Calu3 (cell line): ENCODE results near the gene MAP1LC3B. TPM values are rescaled to one million over a fixed set of nuclear protein-coding genes. Genes with fewer than 3 reads are reported as not detected.

Experiments
- BruUV-seq: library from RNA; stranded (reverse); fragments of 400-500 nt; replicated peaks from 2 replicates; lab custom pipeline; 2021; lab: Mats Ljungman, UMichigan
- CTCF ChIA-PET: fragments of 300-600 bp; sonication (Branson Sonifier 250); formaldehyde crosslinking; loops from one replicate; lab custom pipeline; 2022; ENCODE audit warnings: antibody characterized with exemption; lab: Charles Lee
- DNase-seq: peaks from one replicate; pipeline ENCODE4 v3.0.0; 2022
- H3K27ac Mint-ChIP-seq: one replicate; pipeline ENCODE4 v1.8.0; 2022; ENCODE audit warnings: mixed read lengths; ENCODE audit not compliant: unreplicated experiment
- H3K27me3 Mint-ChIP-seq: one replicate; pipeline ENCODE4 v1.8.0; 2022; ENCODE audit warnings: mixed read lengths; ENCODE audit not compliant: unreplicated experiment
- H3K36me3 Mint-ChIP-seq: one replicate; pipeline ENCODE4 v1.8.0; 2022; ENCODE audit warnings: mild to moderate bottlenecking, moderate library complexity, mixed read lengths; ENCODE audit not compliant: insufficient read depth, unreplicated experiment
- H3K4me1 Mint-ChIP-seq: one replicate; pipeline ENCODE4 v1.8.0; 2022; ENCODE audit warnings: mild to moderate bottlenecking, low read depth, mixed read lengths; ENCODE audit not compliant: unreplicated experiment
- H3K4me3 Mint-ChIP-seq: one replicate; pipeline ENCODE4 v1.8.0; 2022; ENCODE audit warnings: mild to moderate bottlenecking, low read depth, moderate library complexity, mixed read lengths; ENCODE audit not compliant: unreplicated experiment
- H3K9me3 Mint-ChIP-seq: one replicate; pipeline ENCODE4 v1.8.0; 2022; ENCODE audit warnings: low read depth, mixed read lengths; ENCODE audit not compliant: unreplicated experiment
- intact Hi-C: fragments of 100-400 bp; cut with micrococcal nuclease; formaldehyde crosslinking; loops from one replicate; pipeline ENCODE4 v1.10.0; 2022; ENCODE audit not compliant: unreplicated experiment
- total RNA-seq: library from RNA; stranded (reverse); gene quantifications from 2 replicates; pipeline ENCODE4 v1.2.3, GENCODE V29; 2022
- TF ChIP-seq, protein P1 (sequence below): fragments of 200-600 bp; IDR thresholded peaks from one replicate; pipeline ENCODE4 v1.8.0; 2022; ENCODE audit warnings: antibody characterized with exemption; ENCODE audit not compliant: unreplicated experiment

MAP1LC3B gene
- total RNA-seq, 1 experiment from 2014 or later = 71.5 TPM

DNA sequence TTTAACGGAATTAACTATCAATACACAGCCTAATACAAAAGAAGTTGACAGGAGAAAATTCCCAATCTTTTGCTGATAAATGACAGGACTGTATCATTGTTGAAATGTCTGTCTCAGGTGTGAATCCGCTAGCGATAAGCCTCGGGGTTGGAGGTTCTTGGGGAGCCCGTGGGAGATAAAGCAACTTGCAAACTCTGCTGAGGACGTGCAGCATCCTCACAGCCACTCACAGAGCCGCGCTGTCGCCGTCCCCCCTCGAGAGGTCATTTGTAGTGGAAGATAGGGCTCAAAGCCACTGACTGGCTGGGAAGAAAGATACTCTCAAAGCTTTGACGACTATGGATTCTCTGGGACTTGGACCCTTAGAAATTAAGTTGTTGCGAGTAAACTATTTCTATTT is 17.0 kb downstream of the MAP1LC3B start:
- Mint-ChIP-seq H3K4me3 (no peak overlapping the region), H3K9me3 (no peaks in the 10 kb centered on the region), H3K36me3 (peaks cover 88% of the 10 kb centered on the region), H3K27me3 (no peaks in the 10 kb centered on the region), H3K4me1 (peaks cover 18% of the 10 kb centered on the region), H3K27ac (no peak overlapping the region)
- TF ChIP-seq, protein P1, sequence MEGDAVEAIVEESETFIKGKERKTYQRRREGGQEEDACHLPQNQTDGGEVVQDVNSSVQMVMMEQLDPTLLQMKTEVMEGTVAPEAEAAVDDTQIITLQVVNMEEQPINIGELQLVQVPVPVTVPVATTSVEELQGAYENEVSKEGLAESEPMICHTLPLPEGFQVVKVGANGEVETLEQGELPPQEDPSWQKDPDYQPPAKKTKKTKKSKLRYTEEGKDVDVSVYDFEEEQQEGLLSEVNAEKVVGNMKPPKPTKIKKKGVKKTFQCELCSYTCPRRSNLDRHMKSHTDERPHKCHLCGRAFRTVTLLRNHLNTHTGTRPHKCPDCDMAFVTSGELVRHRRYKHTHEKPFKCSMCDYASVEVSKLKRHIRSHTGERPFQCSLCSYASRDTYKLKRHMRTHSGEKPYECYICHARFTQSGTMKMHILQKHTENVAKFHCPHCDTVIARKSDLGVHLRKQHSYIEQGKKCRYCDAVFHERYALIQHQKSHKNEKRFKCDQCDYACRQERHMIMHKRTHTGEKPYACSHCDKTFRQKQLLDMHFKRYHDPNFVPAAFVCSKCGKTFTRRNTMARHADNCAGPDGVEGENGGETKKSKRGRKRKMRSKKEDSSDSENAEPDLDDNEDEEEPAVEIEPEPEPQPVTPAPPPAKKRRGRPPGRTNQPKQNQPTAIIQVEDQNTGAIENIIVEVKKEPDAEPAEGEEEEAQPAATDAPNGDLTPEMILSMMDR = no peak
- BruUV-seq = no TSS peak
- intact Hi-C loops = loop anchor here (5.0 kb wide), 1 partner anchor 48 kb away; no protein-coding TSS in a partner anchor
- no peak for DNase-seq
- CTCF ChIA-PET = no interaction called here

DNA sequence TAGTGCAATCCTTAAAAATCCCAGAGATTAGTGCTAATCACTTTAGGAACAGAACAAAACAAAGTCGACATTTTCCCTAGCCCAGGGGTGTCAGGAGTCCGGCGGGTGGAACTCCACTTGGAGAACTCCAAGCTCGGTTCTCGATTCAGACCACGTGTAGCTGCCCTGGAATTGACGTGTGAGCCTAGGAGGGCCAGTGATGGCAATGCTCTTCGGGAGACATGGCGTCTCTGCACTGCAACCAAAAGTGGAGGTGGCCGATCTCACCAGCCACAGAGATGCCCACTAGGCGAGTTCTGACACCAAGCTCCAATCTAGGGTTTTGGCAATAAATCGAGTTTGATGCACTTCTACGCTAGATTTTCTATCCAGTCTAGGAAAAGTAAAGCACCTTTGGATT is 17.6 kb downstream of the MAP1LC3B start:
- H3K36me3 Mint-ChIP-seq = peaks cover 89% of the 10 kb centered on the region
- no peaks in the 10 kb centered on the region for H3K27me3 Mint-ChIP-seq
- no peak for DNase-seq
- H3K4me1 Mint-ChIP-seq = peaks cover 18% of the 10 kb centered on the region
- H3K4me3 Mint-ChIP-seq = no peak overlapping the region
- H3K9me3 Mint-ChIP-seq = no peaks in the 10 kb centered on the region
- H3K27ac Mint-ChIP-seq = no peak overlapping the region
- BruUV-seq = no TSS peak
- TF ChIP-seq, protein P1 = no peak
- intact Hi-C loops = loop anchor here (5.0 to 10.0 kb wide), 2 partner anchors 48 to 165 kb away; no protein-coding TSS in a partner anchor
- CTCF ChIA-PET = no interaction called here

DNA sequence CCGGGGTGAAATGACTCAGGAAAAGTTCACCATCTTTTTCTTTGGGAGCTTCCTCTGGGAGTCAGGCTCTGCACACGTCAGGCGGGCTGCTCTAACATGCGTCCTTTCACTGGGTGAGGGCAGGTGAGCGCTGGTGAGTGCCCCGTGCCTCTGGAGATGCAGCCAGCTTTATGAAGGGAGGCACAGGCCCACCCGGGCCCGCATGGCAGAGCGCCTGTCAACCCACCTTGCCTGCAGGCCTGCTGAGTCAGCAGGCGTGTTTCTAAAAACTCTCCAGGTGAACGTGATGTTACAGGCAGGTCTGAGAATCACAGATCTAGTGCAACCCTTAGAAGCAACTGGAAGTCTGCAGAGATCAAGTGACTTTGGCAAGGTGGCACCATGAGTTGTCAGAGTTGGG is 18.4 kb downstream of the MAP1LC3B start:
- H3K4me3 Mint-ChIP-seq = no peak overlapping the region
- no TSS peak for BruUV-seq
- no peak for DNase-seq
- H3K4me1 Mint-ChIP-seq = peaks cover 18% of the 10 kb centered on the region
- CTCF ChIA-PET = no interaction called here
- no peaks in the 10 kb centered on the region for H3K9me3 Mint-ChIP-seq
- H3K36me3 Mint-ChIP-seq = peaks cover 87% of the 10 kb centered on the region
- TF ChIP-seq, protein P1 = no peak
- no peak overlapping the region for H3K27ac Mint-ChIP-seq
- H3K27me3 Mint-ChIP-seq = no peaks in the 10 kb centered on the region
- intact Hi-C loops = loop anchor here (10.0 kb wide), 1 partner anchor 164 kb away; no protein-coding TSS in a partner anchor

DNA sequence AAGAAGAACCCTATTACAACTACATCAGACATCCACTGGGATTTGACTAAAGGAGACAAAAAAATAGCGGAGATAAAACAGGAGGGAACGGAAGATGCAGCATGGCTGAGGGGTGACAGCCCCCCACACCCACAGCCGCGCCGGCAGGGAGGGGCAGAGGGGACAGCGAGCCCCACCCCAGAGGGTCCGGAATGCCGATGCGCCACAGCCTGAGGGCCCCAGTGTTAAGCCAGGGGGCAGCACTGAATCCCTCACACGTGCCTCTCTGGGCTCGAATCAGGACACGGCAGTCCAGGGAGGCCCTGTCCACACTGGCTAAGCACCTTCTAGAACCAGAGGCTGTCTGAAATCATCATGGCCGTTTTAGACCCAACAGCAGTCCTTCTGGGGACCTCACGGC is 18.8 kb downstream of the MAP1LC3B start:
- CTCF ChIA-PET = no interaction called here
- TF ChIP-seq, protein P1 = no peak
- intact Hi-C loops = loop anchor here (10.0 kb wide), 1 partner anchor 164 kb away; no protein-coding TSS in a partner anchor
- Mint-ChIP-seq H3K27me3 (no peaks in the 10 kb centered on the region), H3K36me3 (peaks cover 87% of the 10 kb centered on the region), H3K27ac (no peak overlapping the region), H3K9me3 (no peaks in the 10 kb centered on the region), H3K4me1 (peaks cover 18% of the 10 kb centered on the region), H3K4me3 (no peak overlapping the region)
- no peak for DNase-seq
- no TSS peak for BruUV-seq
